Kidney (tissue), 14 donors: ENCODE data around the gene ZNF341. TPM values are rescaled to one million over a fixed set of nuclear protein-coding genes. Genes with fewer than 3 reads are reported as not detected.
"Not testable (repeated sequence)": the region's sequence is repeated elsewhere in the genome, so short reads cannot be mapped to it uniquely, and the experiment has no call there.

Source experiments
- DNase-seq, 5 donors: peaks; one replicate each; pipeline ENCODE4 v3.0.0-alpha.2; 2013 to 2020
- FAIRE-seq: peaks from 2 replicates; lab custom pipeline; 2012; peaks lifted over from hg19 to GRCh38; lab: Jason Lieb, UNC
- H3K27ac ChIP-seq, 2 donors: one replicate each; pipeline ENCODE4 v1.7.0; 2013; ENCODE audit warnings: low read depth in 2 of 2, low read length in 2 of 2, inconsistent platforms in 1 of 2
- H3K27me3 ChIP-seq: one replicate; pipeline ENCODE4 v1.7.1; 2013; ENCODE audit warnings: low read length, inconsistent platforms; ENCODE audit not compliant: control insufficient read depth, insufficient read depth
- H3K36me3 ChIP-seq, 3 donors: one replicate each; pipeline versions ENCODE4 v1.7.0 to v1.7.1; 2013; ENCODE audit warnings: low read length in 3 of 3, control low read depth in 1 of 3, inconsistent platforms in 1 of 3; ENCODE audit not compliant: insufficient read depth in 3 of 3, control insufficient read depth in 2 of 3
- H3K4me1 ChIP-seq, 3 donors: one replicate each; pipeline versions ENCODE4 v1.7.0 to v1.7.1; 2013; ENCODE audit warnings: low read length in 3 of 3, inconsistent platforms in 1 of 3, low read depth in 1 of 3; ENCODE audit not compliant: control insufficient read depth in 2 of 3, insufficient read depth in 2 of 3
- H3K4me3 ChIP-seq, 3 donors: one replicate each; pipeline versions ENCODE4 v1.7.0 to v1.8.1; 2013; ENCODE audit warnings: low read length in 3 of 3, control low read depth in 1 of 3, inconsistent platforms in 1 of 3
- H3K9ac ChIP-seq, 3 donors: one replicate each; pipeline versions ENCODE4 v1.7.0 to v1.7.1; 2013; ENCODE audit warnings: low read length in 3 of 3, control low read depth in 1 of 3, inconsistent platforms in 1 of 3
- H3K9me3 ChIP-seq, 3 donors: one replicate each; pipeline versions ENCODE4 v1.7.0 to v1.7.1; 2013; ENCODE audit warnings: low read length in 3 of 3, control low read depth in 1 of 3, inconsistent platforms in 1 of 3; ENCODE audit not compliant: control insufficient read depth in 2 of 3, insufficient read depth in 1 of 3
- CTCF ChIP-seq: IDR thresholded peaks from 3 replicates; pipeline ENCODE4 v1.5.1; 2012; ENCODE audit warnings: mild to moderate bottlenecking, moderate library complexity, borderline replicate concordance; ENCODE audit not compliant: insufficient read depth; ENCODE audit errors: extremely low read depth
- intact Hi-C: fragments of 100-400 bp; cut with DNase I; formaldehyde crosslinking; loops from one replicate; pipeline ENCODE4 v1.11.1; 2022
- polyA plus RNA-seq: library from polyadenylated mRNA; stranded (reverse); fragments of 350-450 nt; fragmentation: Illumina TruSeq; extraction: RNeasy Lipid Tissue Mini Kit (QIAGEN cat#74804); gene quantifications from one replicate; pipeline ENCODE4 v1.2.3, GENCODE V29; 2014; ENCODE audit warnings: low read depth, low replicate concordance; ENCODE audit not compliant: insufficient read depth
- total RNA-seq: library from RNA; stranded (reverse); fragmentation: NEBNext Ultra II Directional; extraction: Animal tissue kit (Norgen Biotek cat#: 25700); gene quantifications from one replicate; pipeline ENCODE4 v1.2.1, GENCODE V29; 2021
- donor health status: control.
- donor health status: control.
- donor health status: control.
- donor health status: control.
- donor health status: control.
- donor health status: DM: yes; HTN: yes; CAD: no.
- donor health status: Normal renal cell carcinoma (clear cell type).

The ZNF341 gene
- total and polyA plus RNA-seq, 2 donors from 2014 or later = 1.5 to 2.6 TPM

- TF ChIP-seq CTCF = no peak
Measured at GRCh38 chr20:33791021-33791420, 59.2 kb downstream of the ZNF341 start.

GRCh38 chr20:33791540-33791939 lies 59.7 kb downstream of the ZNF341 start:
- no peak overlapping the region for H3K9ac ChIP-seq
- DNase-seq (no peak), FAIRE-seq (no peak)
- H3K27ac ChIP-seq = no peak overlapping the region
- H3K9me3 ChIP-seq = no peaks in the 10 kb centered on the region
- no peak for TF ChIP-seq CTCF
- no peak overlapping the region for H3K4me3 ChIP-seq
- intact Hi-C loops = no loop called here
- peaks cover 0 to 7% (median 3%) of the 10 kb centered on the region in 3 donors for H3K4me1 ChIP-seq
- no peaks in the 10 kb centered on the region for H3K36me3 ChIP-seq
- H3K27me3 ChIP-seq = no peaks in the 10 kb centered on the region

More at GRCh38 chr20:33791021-33791420, 59.2 kb downstream of the ZNF341 start:
- no peak for FAIRE-seq
- H3K36me3 ChIP-seq = no peaks in the 10 kb centered on the region
- intact Hi-C loops = no loop called here
- H3K27me3 ChIP-seq = no peaks in the 10 kb centered on the region
- no peak overlapping the region for H3K27ac ChIP-seq
- no peak overlapping the region for H3K4me3 ChIP-seq
- no peak for DNase-seq
- H3K4me1 ChIP-seq = peaks cover 0 to 4% (median 0%) of the 10 kb centered on the region in 3 donors
- no peaks in the 10 kb centered on the region for H3K9me3 ChIP-seq
- H3K9ac ChIP-seq = no peak overlapping the region

GRCh38 chr20:33791959-33792597 lies 60.3 kb downstream of the ZNF341 start:
- Histone ChIP-seq H3K27me3 (no peaks in the 10 kb centered on the region), H3K9ac (no peak overlapping the region), H3K36me3 (no peaks in the 10 kb centered on the region), H3K27ac (no peak overlapping the region), H3K9me3 (no peaks in the 10 kb centered on the region), H3K4me1 (peaks cover 0 to 8% (median 3%) of the 10 kb centered on the region in 3 donors), H3K4me3 (no peak overlapping the region)
- DNase-seq = peak; percentile 20 to 78 (median 52)
- no peak for FAIRE-seq
- intact Hi-C loops = no loop called here
- TF ChIP-seq CTCF = peak; percentile 55

- H3K27me3 ChIP-seq, H3K9me3 ChIP-seq, DNase-seq, H3K4me3 ChIP-seq, FAIRE-seq, H3K4me1 ChIP-seq, intact Hi-C loops, H3K9ac ChIP-seq, H3K36me3 ChIP-seq: not testable (repeated sequence)
- H3K27ac ChIP-seq = peak overlapping the region in 1 of 2 donors; percentile 53
Measured at GRCh38 chr20:33792598-33792989, 60.8 kb downstream of the ZNF341 start.
